T-helper 17 cell (primary cell): ENCODE data around the gene SIGLEC9. TPM values are rescaled to one million over a fixed set of nuclear protein-coding genes. Genes with fewer than 3 reads are reported as not detected.

Experiments used
- ATAC-seq: fragments of 150-1000 bp; cut with Tn5 transposase; 2 replicates; pipeline ENCODE4 v1.10.0; 2021; ENCODE audit warnings: mild to moderate bottlenecking, moderate library complexity
- DNase-seq, 3 donors: peaks; one replicate each; pipeline versions ENCODE4 v3.0.0 to v3.0.0-alpha.2; 2020 to 2021
- H3K9me3 ChIP-seq: one replicate; pipeline ENCODE4 v1.7.0; 2013; ENCODE audit warnings: low read length, mild to moderate bottlenecking; ENCODE audit not compliant: control insufficient read depth, poor library complexity, severe bottlenecking
- H3K27ac Mint-ChIP-seq: one replicate; pipeline ENCODE4 v1.8.0; 2022; ENCODE audit warnings: mild to moderate bottlenecking, moderate library complexity, mixed read lengths
- H3K27me3 Mint-ChIP-seq: one replicate; pipeline ENCODE4 v1.8.0; 2022; ENCODE audit warnings: mixed read lengths
- H3K36me3 Mint-ChIP-seq: one replicate; pipeline ENCODE4 v1.8.0; 2022; ENCODE audit warnings: low read depth, mixed read lengths
- H3K4me1 Mint-ChIP-seq: one replicate; pipeline ENCODE4 v1.8.0; 2022; ENCODE audit warnings: mild to moderate bottlenecking, mixed read lengths
- H3K4me3 Mint-ChIP-seq: one replicate; pipeline ENCODE4 v1.8.0; 2022; ENCODE audit warnings: mild to moderate bottlenecking, moderate library complexity, mixed read lengths
- total RNA-seq, 4 donors: library from RNA in 2 of 4; stranded (reverse) in 2 of 4; gene quantifications; one replicate each; pipeline ENCODE4 v1.2.3 and lab custom pipeline; 2022 to 2026

Gene SIGLEC9
- total RNA-seq, 2 donors from 2014 or later, result 1.4 to 4.8 TPM

GRCh38 chr19:51101171-51101865 is 23.4 kb upstream of the SIGLEC9 start:
- DNase-seq (no peak), ATAC-seq (no peak)
- Mint-ChIP-seq H3K27ac (no peak overlapping the region), H3K36me3 (peaks cover 4% of the 10 kb centered on the region), H3K27me3 (no peaks in the 10 kb centered on the region), H3K4me3 (no peak overlapping the region), H3K4me1 (peaks cover 30% of the 10 kb centered on the region)
- no peaks in the 10 kb centered on the region for H3K9me3 ChIP-seq

DNA sequence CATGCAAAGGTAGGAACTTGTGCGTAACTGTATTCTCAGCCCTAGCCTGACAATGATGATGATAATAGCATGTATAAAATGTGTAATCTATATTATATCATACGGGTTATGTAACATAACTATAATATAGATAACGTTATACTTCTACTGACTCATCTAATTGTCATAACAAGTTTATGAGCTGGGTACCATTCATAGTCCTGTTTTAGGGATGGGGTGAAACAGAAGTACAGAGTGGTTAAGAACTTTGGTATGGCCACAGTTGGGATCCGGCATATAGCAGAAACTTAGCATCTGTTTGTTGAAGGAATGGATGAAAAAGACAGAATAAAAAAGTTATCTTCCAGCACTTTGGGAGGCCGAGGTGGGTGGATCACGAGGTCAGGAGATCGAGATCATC is 21.7 kb upstream of the SIGLEC9 start:
- no peak overlapping the region for H3K4me3 Mint-ChIP-seq
- H3K27me3 Mint-ChIP-seq, result no peaks in the 10 kb centered on the region
- ATAC-seq (no peak), DNase-seq (no peak)
- H3K4me1 Mint-ChIP-seq, result peaks cover 32% of the 10 kb centered on the region
- H3K27ac Mint-ChIP-seq, result no peak overlapping the region
- no peaks in the 10 kb centered on the region for H3K9me3 ChIP-seq
- no peaks in the 10 kb centered on the region for H3K36me3 Mint-ChIP-seq

- Mint-ChIP-seq H3K36me3 (no peaks in the 10 kb centered on the region), H3K4me3 (no peak overlapping the region), H3K27ac (no peak overlapping the region), H3K27me3 (no peaks in the 10 kb centered on the region), H3K4me1 (peaks cover 39% of the 10 kb centered on the region)
- H3K9me3 ChIP-seq, result no peaks in the 10 kb centered on the region
- no peak for DNase-seq
- ATAC-seq, result no peak
Measured at GRCh38 chr19:51103926-51104341, 20.8 kb upstream of the SIGLEC9 start.

- H3K9me3 ChIP-seq, result no peaks in the 10 kb centered on the region
- Mint-ChIP-seq H3K27ac (peak overlapping the region; percentile 98), H3K36me3 (no peaks in the 10 kb centered on the region), H3K4me3 (peak overlapping the region; percentile 97), H3K27me3 (no peaks in the 10 kb centered on the region), H3K4me1 (peaks cover 30% of the 10 kb centered on the region)
- DNase-seq (no peak), ATAC-seq (no peak)
Measured at GRCh38 chr19:51107406-51108065, 17.2 kb upstream of the SIGLEC9 start.

DNA sequence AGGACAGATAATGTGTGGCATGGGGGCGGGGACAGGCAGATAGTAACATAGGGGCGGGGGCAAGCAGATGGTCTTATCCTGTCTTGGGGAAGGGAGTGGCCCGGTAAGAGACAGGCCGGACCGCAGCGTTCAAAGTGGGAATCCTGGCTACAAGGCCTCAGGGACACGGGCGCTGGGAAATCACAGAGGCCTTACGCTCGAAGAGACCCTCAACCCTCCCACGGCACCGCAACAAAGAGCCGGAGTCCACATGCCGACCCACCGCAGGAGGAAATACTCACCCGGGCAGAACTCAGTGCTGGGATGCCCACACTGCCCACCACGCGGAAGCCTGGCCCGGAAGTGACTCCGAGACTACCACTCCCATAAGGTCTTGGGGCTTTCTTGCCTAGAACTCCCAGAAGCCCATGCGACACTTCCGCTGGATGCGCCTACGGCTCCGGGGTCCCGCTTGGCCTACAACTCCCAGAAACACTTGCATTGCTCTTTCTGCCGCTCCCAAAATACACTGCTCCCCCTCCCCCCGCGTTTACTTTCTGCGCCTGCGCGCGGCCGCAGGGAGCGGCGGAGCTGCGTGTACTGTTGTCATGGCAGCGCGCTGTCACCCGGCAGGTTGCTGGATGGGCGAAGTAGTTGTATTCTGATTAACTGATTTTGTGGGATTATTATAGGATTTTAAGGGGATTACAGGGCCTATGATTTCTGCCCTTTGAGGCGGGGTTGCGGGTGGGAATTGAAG is 16.5 kb upstream of the SIGLEC9 start, which contains the start of gene CTU1:
Gene CTU1, minus strand, starts transcription at position 344 of the 739 bp plus-strand sequence. CDS start 3,840 bp downstream, outside the sequence.
- Mint-ChIP-seq H3K4me1 (peaks cover 27% of the 10 kb centered on the region), H3K27me3 (no peaks in the 10 kb centered on the region), H3K27ac (peak within 1 kb of the TSS; percentile 98), H3K36me3 (no peaks in the 10 kb centered on the region), H3K4me3 (peak within 1 kb of the TSS; percentile 97)
- H3K9me3 ChIP-seq, result no peaks in the 10 kb centered on the region
- peak; percentile 99 for ATAC-seq
- DNase-seq, result peak; percentile 91 to 98 (median 95)

GRCh38 chr19:51108805-51109146 is 15.9 kb upstream of the SIGLEC9 start:
- DNase-seq (no peak), ATAC-seq (peak; percentile 59)
- peak overlapping the region; percentile 98 for H3K27ac Mint-ChIP-seq
- no peaks in the 10 kb centered on the region for H3K36me3 Mint-ChIP-seq
- peaks cover 28% of the 10 kb centered on the region for H3K4me1 Mint-ChIP-seq
- peak overlapping the region; percentile 97 for H3K4me3 Mint-ChIP-seq
- no peaks in the 10 kb centered on the region for H3K9me3 ChIP-seq
- H3K27me3 Mint-ChIP-seq, result no peaks in the 10 kb centered on the region

GRCh38 chr19:51110666-51110971 is 14.1 kb upstream of the SIGLEC9 start:
- H3K4me3 Mint-ChIP-seq, result no peak overlapping the region
- ATAC-seq, result no peak
- H3K36me3 Mint-ChIP-seq, result no peaks in the 10 kb centered on the region
- H3K9me3 ChIP-seq, result no peaks in the 10 kb centered on the region
- no peak overlapping the region for H3K27ac Mint-ChIP-seq
- H3K27me3 Mint-ChIP-seq, result no peaks in the 10 kb centered on the region
- DNase-seq, result no peak
- peaks cover 32% of the 10 kb centered on the region for H3K4me1 Mint-ChIP-seq

DNA sequence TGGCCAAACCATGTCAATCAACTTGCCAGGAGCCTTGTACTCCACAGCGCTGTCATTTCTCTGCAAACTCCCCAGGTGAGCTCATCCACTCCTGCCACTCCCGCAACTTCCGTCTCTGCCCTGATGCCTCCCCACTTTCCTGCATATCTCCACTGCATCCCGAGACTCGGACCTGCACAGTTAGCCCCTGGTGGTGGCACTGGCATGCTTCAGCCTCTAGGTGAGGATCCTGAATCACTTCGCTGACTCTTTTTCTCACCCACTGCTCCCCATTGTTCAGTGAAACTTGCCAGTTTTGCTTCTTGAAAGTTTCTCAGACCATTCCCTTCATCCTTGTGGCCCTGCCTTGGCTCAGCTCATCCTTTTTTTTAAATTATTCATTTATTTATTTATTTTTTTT is 13.1 kb upstream of the SIGLEC9 start:
- no peaks in the 10 kb centered on the region for H3K9me3 ChIP-seq
- no peaks in the 10 kb centered on the region for H3K27me3 Mint-ChIP-seq
- no peak overlapping the region for H3K27ac Mint-ChIP-seq
- H3K36me3 Mint-ChIP-seq, result no peaks in the 10 kb centered on the region
- ATAC-seq (no peak), DNase-seq (no peak)
- peaks cover 31% of the 10 kb centered on the region for H3K4me1 Mint-ChIP-seq
- no peak overlapping the region for H3K4me3 Mint-ChIP-seq

GRCh38 chr19:51114087-51114729 is 10.5 kb upstream of the SIGLEC9 start:
- no peak overlapping the region for H3K4me3 Mint-ChIP-seq
- ATAC-seq (peak; percentile 35), DNase-seq (no peak)
- no peaks in the 10 kb centered on the region for H3K36me3 Mint-ChIP-seq
- H3K27ac Mint-ChIP-seq, result no peak overlapping the region
- H3K4me1 Mint-ChIP-seq, result peaks cover 17% of the 10 kb centered on the region
- H3K27me3 Mint-ChIP-seq, result no peaks in the 10 kb centered on the region
- no peaks in the 10 kb centered on the region for H3K9me3 ChIP-seq

GRCh38 chr19:51116736-51117286 is 7.9 kb upstream of the SIGLEC9 start:
- ATAC-seq, result peak; percentile 71
- DNase-seq, result no peak
- Mint-ChIP-seq H3K4me3 (no peak overlapping the region), H3K36me3 (no peaks in the 10 kb centered on the region), H3K27me3 (no peaks in the 10 kb centered on the region), H3K4me1 (peaks cover 22% of the 10 kb centered on the region), H3K27ac (peak overlapping the region; percentile 34)
- no peaks in the 10 kb centered on the region for H3K9me3 ChIP-seq

- DNase-seq, result no peak
- Mint-ChIP-seq H3K27ac (peak overlapping the region; percentile 39), H3K4me1 (peaks cover 36% of the 10 kb centered on the region), H3K36me3 (no peaks in the 10 kb centered on the region), H3K4me3 (no peak overlapping the region), H3K27me3 (no peaks in the 10 kb centered on the region)
- no peaks in the 10 kb centered on the region for H3K9me3 ChIP-seq
- ATAC-seq, result no peak
Measured at GRCh38 chr19:51119101-51119500, 5.6 kb upstream of the SIGLEC9 start.

- ATAC-seq (no peak), DNase-seq (no peak)
- Mint-ChIP-seq H3K27me3 (no peaks in the 10 kb centered on the region), H3K4me1 (peaks cover 39% of the 10 kb centered on the region), H3K4me3 (no peak overlapping the region), H3K27ac (peak overlapping the region; percentile 39), H3K36me3 (no peaks in the 10 kb centered on the region)
- no peaks in the 10 kb centered on the region for H3K9me3 ChIP-seq
Measured at GRCh38 chr19:51119611-51120010, 5.1 kb upstream of the SIGLEC9 start.

DNA sequence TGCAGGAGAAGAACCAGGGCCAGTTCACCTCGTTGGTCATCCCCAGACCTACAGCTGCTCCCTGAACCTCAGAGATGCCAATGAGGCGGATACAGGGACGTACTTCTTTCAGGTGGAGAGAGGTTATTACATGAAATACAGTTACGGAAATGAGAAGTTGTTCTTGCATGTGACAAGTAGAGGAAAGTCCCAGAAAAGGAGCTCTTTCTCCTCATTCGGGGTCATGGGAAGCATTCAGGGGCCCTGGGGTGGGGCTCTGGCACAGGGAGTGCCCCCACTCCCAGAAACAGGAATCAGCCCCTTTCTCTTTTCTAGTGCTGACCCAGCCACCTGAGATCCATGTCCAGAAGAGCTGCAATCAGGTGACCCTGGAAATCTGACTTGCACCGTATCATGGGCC is 4.5 kb upstream of the SIGLEC9 start:
- ATAC-seq (no peak), DNase-seq (no peak)
- no peaks in the 10 kb centered on the region for H3K27me3 Mint-ChIP-seq
- H3K4me1 Mint-ChIP-seq, result peaks cover 40% of the 10 kb centered on the region
- no peaks in the 10 kb centered on the region for H3K36me3 Mint-ChIP-seq
- no peak overlapping the region for H3K4me3 Mint-ChIP-seq
- H3K27ac Mint-ChIP-seq, result peak overlapping the region; percentile 39
- no peaks in the 10 kb centered on the region for H3K9me3 ChIP-seq
